Chondrocyte (in vitro differentiated cells): ENCODE measurements around the gene FUT7. TPM values are rescaled to one million over a fixed set of nuclear protein-coding genes. Genes with fewer than 3 reads are reported as not detected.

Experiments used
- DNase-seq: peaks from one replicate; pipeline ENCODE4 v3.0.0; 2021; ENCODE audit warnings: mixed read lengths, low spot score
- H3K27ac Mint-ChIP-seq: one replicate; pipeline ENCODE4 v1.8.0; 2021; ENCODE audit warnings: mild to moderate bottlenecking, moderate library complexity, mixed read lengths; ENCODE audit not compliant: unreplicated experiment
- H3K27me3 Mint-ChIP-seq: 2 replicates; pipeline ENCODE4 v1.8.0; 2021; ENCODE audit warnings: low read depth, mixed read lengths
- H3K36me3 Mint-ChIP-seq: 2 replicates; pipeline ENCODE4 v1.8.0; 2021; ENCODE audit warnings: low read depth, mixed read lengths
- H3K4me1 Mint-ChIP-seq: 2 replicates; pipeline ENCODE4 v1.8.0; 2021; ENCODE audit warnings: low read depth, mild to moderate bottlenecking, mixed read lengths
- H3K4me3 Mint-ChIP-seq: one replicate; pipeline ENCODE4 v1.8.0; 2021; ENCODE audit warnings: mild to moderate bottlenecking, moderate library complexity, mixed read lengths; ENCODE audit not compliant: unreplicated experiment
- H3K9me3 Mint-ChIP-seq: 2 replicates; pipeline ENCODE4 v1.8.0; 2021; ENCODE audit warnings: low read depth, mixed read lengths
- total RNA-seq: library from RNA; stranded (reverse); gene quantifications from 3 replicates; pipeline ENCODE4 v1.2.1, GENCODE V29; 2021
- TF ChIP-seq, protein P1 (sequence below): fragments of 200-600 bp; sonication (generic); IDR thresholded peaks from 2 replicates; pipeline ENCODE4 v1.5.0; 2021; ENCODE audit warnings: antibody characterized with exemption, mild to moderate bottlenecking, moderate library complexity

Gene FUT7
- total RNA-seq, 1 donor from 2014 or later = not detected

DNA sequence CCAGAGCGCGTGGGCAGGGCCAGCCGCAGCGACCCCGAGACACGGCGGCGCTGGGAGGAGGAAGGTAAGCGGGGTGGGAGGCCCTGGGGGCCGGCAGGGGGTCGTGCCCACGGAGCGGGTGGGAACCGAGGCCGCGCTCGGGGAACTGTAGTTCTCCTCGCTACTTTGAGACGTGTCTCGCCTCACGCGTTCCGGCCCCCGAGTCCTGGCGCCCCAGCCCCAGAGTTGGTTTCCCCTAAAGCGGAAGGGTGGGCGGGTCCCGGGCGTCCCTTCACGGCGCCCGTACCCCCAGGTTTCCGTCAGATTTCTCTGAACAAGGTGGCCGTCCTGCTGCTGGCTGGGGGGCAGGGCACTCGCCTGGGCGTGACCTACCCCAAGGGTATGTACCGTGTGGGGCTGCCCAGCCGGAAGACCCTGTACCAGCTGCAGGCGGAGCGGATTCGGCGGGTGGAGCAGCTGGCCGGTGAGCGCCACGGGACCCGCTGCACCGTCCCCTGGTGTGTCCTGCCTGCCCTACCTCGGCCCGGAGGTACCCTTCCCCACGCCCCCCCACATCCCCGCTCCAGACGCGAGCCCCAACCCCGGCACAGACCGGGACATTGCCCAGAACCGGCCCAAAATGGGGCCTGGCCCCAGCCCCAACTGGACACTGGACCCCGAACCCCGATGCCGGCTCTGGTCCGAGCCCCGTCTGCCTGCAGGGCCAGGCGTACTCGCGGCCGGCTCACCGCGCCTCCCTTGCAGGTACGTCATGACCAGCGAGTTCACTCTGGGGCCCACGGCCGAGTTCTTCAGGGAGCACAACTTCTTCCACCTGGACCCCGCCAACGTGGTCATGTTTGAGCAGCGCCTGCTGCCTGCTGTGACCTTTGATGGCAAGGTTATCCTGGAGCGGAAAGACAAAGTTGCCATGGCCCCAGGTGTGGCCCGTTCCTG, 46.1 kb upstream of the FUT7 start:
- Mint-ChIP-seq H3K4me1 (peaks cover 8% of the 10 kb centered on the region), H3K9me3 (no peaks in the 10 kb centered on the region), H3K4me3 (peak overlapping the region; percentile 73), H3K27me3 (no peaks in the 10 kb centered on the region), H3K27ac (no peak overlapping the region), H3K36me3 (peaks cover 11% of the 10 kb centered on the region)
- DNase-seq = no peak
- TF ChIP-seq, protein P1, sequence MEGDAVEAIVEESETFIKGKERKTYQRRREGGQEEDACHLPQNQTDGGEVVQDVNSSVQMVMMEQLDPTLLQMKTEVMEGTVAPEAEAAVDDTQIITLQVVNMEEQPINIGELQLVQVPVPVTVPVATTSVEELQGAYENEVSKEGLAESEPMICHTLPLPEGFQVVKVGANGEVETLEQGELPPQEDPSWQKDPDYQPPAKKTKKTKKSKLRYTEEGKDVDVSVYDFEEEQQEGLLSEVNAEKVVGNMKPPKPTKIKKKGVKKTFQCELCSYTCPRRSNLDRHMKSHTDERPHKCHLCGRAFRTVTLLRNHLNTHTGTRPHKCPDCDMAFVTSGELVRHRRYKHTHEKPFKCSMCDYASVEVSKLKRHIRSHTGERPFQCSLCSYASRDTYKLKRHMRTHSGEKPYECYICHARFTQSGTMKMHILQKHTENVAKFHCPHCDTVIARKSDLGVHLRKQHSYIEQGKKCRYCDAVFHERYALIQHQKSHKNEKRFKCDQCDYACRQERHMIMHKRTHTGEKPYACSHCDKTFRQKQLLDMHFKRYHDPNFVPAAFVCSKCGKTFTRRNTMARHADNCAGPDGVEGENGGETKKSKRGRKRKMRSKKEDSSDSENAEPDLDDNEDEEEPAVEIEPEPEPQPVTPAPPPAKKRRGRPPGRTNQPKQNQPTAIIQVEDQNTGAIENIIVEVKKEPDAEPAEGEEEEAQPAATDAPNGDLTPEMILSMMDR = no peak

DNA sequence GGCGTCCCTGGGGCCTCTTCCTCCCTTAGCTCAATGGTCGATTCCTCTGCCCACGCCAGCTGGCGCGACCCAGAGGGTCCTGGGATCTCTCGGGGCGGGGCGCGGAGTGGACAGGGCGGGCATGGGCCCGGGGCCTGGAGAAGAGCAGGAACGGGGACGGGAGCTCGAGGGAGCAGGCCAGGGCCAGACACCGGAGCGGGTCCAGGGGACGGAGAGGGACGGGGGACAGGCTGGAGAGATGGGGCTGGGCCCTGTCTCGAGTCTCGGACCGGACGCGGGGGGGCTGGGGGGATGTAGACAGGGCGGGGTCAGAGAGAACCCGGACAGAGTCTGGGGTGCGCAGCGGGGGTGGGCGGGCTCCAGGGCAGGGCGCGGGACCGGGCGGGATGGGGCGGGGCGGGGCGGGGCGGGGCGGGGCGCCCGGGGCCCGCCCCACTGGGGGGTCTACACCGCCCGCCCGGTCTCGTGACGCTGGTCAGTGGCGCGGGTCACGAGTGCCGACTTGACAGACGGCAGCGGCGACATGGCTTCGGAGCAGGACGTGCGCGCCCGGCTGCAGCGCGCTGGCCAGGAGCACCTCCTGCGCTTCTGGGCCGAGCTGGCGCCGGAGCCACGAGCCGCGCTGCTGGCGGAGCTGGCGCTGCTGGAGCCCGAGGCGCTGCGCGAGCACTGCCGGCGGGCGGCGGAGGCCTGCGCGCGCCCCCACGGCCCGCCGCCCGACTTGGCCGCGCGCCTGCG, 45.3 kb upstream of the FUT7 start, which contains the start of gene UAP1L1:
Gene UAP1L1 (plus strand): TSS at position 508 of the 738 bp plus-strand sequence. CDS start 16 bp downstream, at position 524.
- TF ChIP-seq, protein P1 = no peak
- DNase-seq = no peak
- Mint-ChIP-seq H3K27ac (no peak within 1 kb of the TSS), H3K36me3 (peaks cover 11% of the 10 kb centered on the region), H3K27me3 (no peaks in the 10 kb centered on the region), H3K9me3 (no peaks in the 10 kb centered on the region), H3K4me3 (peak within 1 kb of the TSS; percentile 73), H3K4me1 (peaks cover 4% of the 10 kb centered on the region)

DNA sequence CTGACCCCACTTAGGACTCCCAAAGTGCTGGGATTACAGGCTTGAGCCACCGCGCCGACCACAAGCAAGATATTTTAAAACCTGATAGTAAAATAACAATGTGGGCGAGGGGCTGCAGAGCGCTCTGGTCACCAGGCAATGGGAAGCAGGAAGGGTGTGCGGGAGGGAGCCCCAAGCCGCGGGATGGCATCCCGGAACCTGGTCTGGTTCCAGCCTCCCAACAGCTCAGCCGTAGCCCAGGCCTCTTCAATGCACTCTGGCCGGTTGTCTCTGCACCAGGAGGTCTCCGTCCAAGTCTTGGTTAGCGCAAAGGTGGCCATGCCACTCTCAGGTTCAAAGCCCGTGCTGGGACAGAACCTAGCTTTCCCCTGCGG, 44.7 kb upstream of the FUT7 start:
- Mint-ChIP-seq H3K27me3 (no peaks in the 10 kb centered on the region), H3K27ac (no peak overlapping the region), H3K9me3 (no peaks in the 10 kb centered on the region), H3K36me3 (peaks cover 6% of the 10 kb centered on the region), H3K4me1 (peaks cover 4% of the 10 kb centered on the region), H3K4me3 (peak overlapping the region; percentile 65)
- DNase-seq = no peak
- TF ChIP-seq, protein P1 = no peak

DNA sequence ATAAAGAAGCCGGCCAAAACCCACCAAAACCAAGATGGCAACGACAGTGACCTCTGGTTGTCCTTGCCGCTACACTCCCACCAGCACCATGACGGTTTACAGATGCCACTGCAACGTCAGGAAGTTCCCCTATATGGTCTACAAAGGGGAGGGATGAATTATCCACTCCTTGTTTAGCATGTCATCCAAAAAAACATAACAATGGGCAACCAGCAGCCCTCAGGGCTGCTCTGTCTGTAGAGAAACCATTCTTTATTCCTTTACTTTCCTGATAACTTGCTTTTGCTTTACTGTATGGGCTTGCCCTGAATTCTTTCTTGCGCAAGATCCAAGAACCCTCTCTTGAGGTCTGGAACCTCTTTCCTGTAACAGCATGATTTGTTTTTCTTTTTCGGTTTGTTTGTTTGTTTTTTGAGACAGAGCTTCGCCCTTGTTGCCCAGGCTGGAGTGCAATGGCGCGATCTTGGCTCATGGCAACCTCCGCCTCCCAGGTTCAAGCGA, 43.4 kb upstream of the FUT7 start:
- H3K27me3 Mint-ChIP-seq = no peaks in the 10 kb centered on the region
- peaks cover 5% of the 10 kb centered on the region for H3K36me3 Mint-ChIP-seq
- H3K4me1 Mint-ChIP-seq = peaks cover 13% of the 10 kb centered on the region
- no peak overlapping the region for H3K4me3 Mint-ChIP-seq
- H3K27ac Mint-ChIP-seq = no peak overlapping the region
- no peaks in the 10 kb centered on the region for H3K9me3 Mint-ChIP-seq
- no peak for DNase-seq
- TF ChIP-seq, protein P1 = no peak

DNA sequence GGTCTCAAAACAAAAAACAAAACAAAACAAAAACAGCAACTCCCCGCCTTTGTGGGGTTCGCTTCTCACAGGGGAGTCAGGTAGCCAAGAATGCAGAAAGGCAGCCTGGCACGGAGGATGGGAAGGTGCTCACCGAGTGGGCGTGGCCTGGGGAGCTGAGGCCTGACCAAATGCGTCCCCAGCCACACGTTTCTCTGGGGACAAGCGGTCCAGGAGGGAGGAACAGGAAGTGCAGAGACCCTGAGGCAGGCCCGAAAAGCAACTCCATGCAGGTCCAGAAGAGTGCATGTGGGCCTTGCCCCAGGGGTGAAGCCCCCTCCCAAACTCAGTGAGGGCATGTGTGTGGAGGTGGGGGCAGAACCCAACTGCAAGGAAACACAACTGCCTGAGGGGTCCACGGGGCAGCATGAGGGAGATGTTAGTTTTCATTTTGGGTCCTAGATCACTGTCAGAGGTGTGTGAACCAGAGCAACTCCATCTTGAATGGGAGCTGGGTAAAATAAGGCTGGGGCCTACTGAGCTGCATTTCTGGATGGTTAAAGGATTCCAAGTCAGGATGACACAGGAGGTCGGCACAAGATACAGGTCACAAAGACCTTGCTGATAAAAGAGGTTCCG, 42.9 kb upstream of the FUT7 start:
- H3K9me3 Mint-ChIP-seq = no peaks in the 10 kb centered on the region
- TF ChIP-seq, protein P1 = no peak
- H3K4me3 Mint-ChIP-seq = no peak overlapping the region
- H3K4me1 Mint-ChIP-seq = peaks cover 10% of the 10 kb centered on the region
- DNase-seq = no peak
- no peak overlapping the region for H3K27ac Mint-ChIP-seq
- H3K36me3 Mint-ChIP-seq = peaks cover 2% of the 10 kb centered on the region
- no peaks in the 10 kb centered on the region for H3K27me3 Mint-ChIP-seq
